ENCODE results near the gene FOXR1. TPM values are rescaled to one million over a fixed set of nuclear protein-coding genes. Genes with fewer than 3 reads are reported as not detected.

The FOXR1 gene
- total and polyA plus RNA-seq, 2 of the 8 experiments (the other 6 are each of a cell fraction or from before 2014, with no cell fraction given): not detected

DNA sequence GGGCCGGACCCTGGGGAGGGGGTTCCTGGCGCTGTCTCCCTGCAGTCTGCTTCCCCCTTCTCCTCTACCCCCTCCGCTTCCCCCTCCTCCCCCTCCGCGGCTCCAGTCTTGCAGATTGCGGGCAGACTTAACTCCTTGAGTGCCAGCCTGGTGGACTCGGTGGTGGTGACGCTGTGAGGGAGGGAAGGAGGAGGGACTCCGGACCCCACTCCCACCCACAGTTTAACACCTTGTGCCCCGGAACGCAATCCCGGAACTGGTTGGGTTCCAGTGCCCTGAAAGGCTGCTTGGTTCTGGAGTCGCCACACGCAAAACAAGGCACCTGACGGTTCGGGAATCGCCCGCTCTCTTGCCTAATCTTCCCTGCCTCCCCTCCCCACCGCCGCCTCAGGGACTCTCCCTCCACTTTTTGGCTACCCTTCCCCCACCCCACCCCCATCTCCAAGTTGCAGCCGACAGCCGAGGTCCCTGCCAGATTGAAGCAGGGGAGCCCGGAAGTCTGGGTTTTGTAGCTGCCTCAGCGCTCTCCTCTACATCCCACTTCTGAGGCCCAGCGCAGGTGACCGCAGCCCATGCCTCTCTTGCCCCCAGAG, 42.0 kb upstream of the FOXR1 start:
- Histone ChIP-seq H4K5ac (ENCODE audit: insufficient read length, low read depth, low read length) (peak overlapping the region; percentile 78), H2BK15ac (ENCODE audit: low read length) (peak overlapping the region; percentile 95; the same call in 1 of the 2 replicates), H3K56ac (replicated peaks; ENCODE audit: insufficient read length, low read depth, low read length) (peak overlapping the region; percentile 93), H3K79me1 (ENCODE audit: low read depth, low read length) (peaks cover 6% of the 10 kb centered on the region), H3K4me3 (ENCODE audit: extremely low read depth in 1 of 4, insufficient read depth in 2 of 4, low read depth in 3 of 4, low read length in 4 of 4) (peak overlapping the region; percentile 68 to 95 (median 80)), H3K4me1 (replicated peaks in 1 of 4; ENCODE audit: control insufficient read depth in 3 of 4, insufficient read depth in 4 of 4, low read length in 3 of 4) (peaks cover 0 to 19% (median 10%) of the 10 kb centered on the region in 4 experiments; a peak in 6 of 7 replicates), H3K9ac (replicated peaks in 1 of 4; ENCODE audit: extremely low read depth in 1 of 4, low read depth in 3 of 4, low read length in 3 of 4) (peak overlapping the region in 2 of 4 experiments; percentile 35 to 50; a peak in 2 of 7 replicates), H3K27me3 (replicated peaks in 1 of 4; ENCODE audit: control insufficient read depth in 3 of 4, extremely low read depth in 1 of 4, insufficient read depth in 3 of 4, low read length in 3 of 4) (peaks cover 0 to 6% (median 0%) of the 10 kb centered on the region in 4 experiments; a peak in 3 of 7 replicates), H2BK5ac (ENCODE audit: low read depth, low read length) (peak overlapping the region; percentile 95), H3K23ac (ENCODE audit: insufficient read length) (no peak overlapping the region), H3K4ac (replicated peaks; ENCODE audit: insufficient read length, low read depth, low read length) (peak overlapping the region; percentile 98), H3K14ac (ENCODE audit: insufficient read length) (no peak overlapping the region), H2AFZ (ENCODE audit: low read length) (no peak overlapping the region), H3K79me2 (ENCODE audit: control insufficient read depth in 1 of 2, insufficient read depth in 2 of 2, low read length in 2 of 2) (peaks cover 6 to 8% of the 10 kb centered on the region in 2 experiments), H4K91ac (replicated peaks; ENCODE audit: insufficient read length, low read length) (peak overlapping the region; percentile 98), H3K9me3 (ENCODE audit: insufficient read depth in 2 of 2, low read depth in 1 of 2, low read length in 1 of 2) (no peaks in the 10 kb centered on the region), H4K20me1 (replicated peaks in 1 of 2; ENCODE audit: control insufficient read depth in 1 of 2, insufficient read depth in 2 of 2, low read length in 2 of 2) (peaks cover under 1 to 6% of the 10 kb centered on the region in 2 experiments), H3K4me2 (ENCODE audit: insufficient read depth in 1 of 2, low read depth in 2 of 2, low read length in 2 of 2) (peak overlapping the region; percentile 57 to 95), H3K18ac (ENCODE audit: extremely low read depth, low read length) (peak overlapping the region; percentile 99), H3K23me2 (ENCODE audit: low read depth, low read length) (peaks cover 11% of the 10 kb centered on the region), H3K27ac (ENCODE audit: low read depth, low read length) (peak overlapping the region; percentile 68), H4K8ac (ENCODE audit: extremely low read depth, insufficient read depth, low read length) (no peak overlapping the region; the same call in 1 of the 2 replicates), H3K36me3 (ENCODE audit: control insufficient read depth in 2 of 4, insufficient read depth in 4 of 4, low read length in 3 of 4) (no peaks in the 10 kb centered on the region), H2BK20ac (ENCODE audit: low read length) (no peak overlapping the region), H2AK5ac (ENCODE audit: low read depth, low read length) (no peak overlapping the region), H2BK12ac (ENCODE audit: low read depth, low read length) (peak overlapping the region; percentile 80; the same call in 1 of the 2 replicates), H2BK120ac (replicated peaks; ENCODE audit: low read depth, low read length) (peak overlapping the region; percentile 81)
- TF ChIP-seq SP1 (IDR thresholded peaks at IDR 0.05; ENCODE audit: low read depth, low read length): peak; percentile 51; the same call in 1 of the 2 replicates
- peak; percentile 68; the same call in 1 of the 2 replicates for TF ChIP-seq CREB1 (IDR thresholded peaks at IDR 0.05)
- TF ChIP-seq SIX5 (IDR thresholded peaks at IDR 0.05; ENCODE audit: low read depth, low read length): no peak
- no peak for TF ChIP-seq TEAD4 (IDR thresholded peaks at IDR 0.05; ENCODE audit: low read depth, low read length)
- TF ChIP-seq PHF8 (conservative IDR thresholded peaks at IDR 0.05; ENCODE audit: low read depth, low read length): 0 out of 2 replicates have a peak, but pooled peaks have one; percentile 41
- TF ChIP-seq TBP (IDR thresholded peaks at IDR 0.05; ENCODE audit: low read depth, low read length): peak; percentile 21; the same call in 1 of the 2 replicates
- TF ChIP-seq SIN3A (conservative IDR thresholded peaks at IDR 0.05 in 1 of 2, IDR thresholded peaks at IDR 0.05 in 1 of 2; ENCODE audit: low read depth in 1 of 2, low read length in 2 of 2): peak in 1 of 2 experiments; percentile 56; a peak in 1 of 4 replicates
- DNase-seq (ENCODE audit: low read depth in 1 of 2, low spot score in 2 of 2) (peak in 1 of 2 experiments; percentile 83), FAIRE-seq (no peak)
- ChIA-PET POLR2A (ENCODE audit: partially characterized antibody) (interaction anchor here (1.1 to 3.4 kb wide), 13 partner anchors 10 to 269 kb away, joined by 3 to 12 read pairs (median 5); partner anchors contain the start of genes CENATAC, DDX6 and UPK2), CTCF (ENCODE audit: partially characterized antibody) (interaction anchor here (0.6 to 7.3 kb wide), 21 partner anchors 10 to 370 kb away, joined by 3 to 100 read pairs (median 4); partner anchors contain the start of genes DDX6 and UPK2)
- 0% methylated on average over 6 of the region's 26 CpGs; no CpG with 5 or more reads in 1 of the 2 experiments for WGBS, 2 experiments (ENCODE audit: extremely low coverage in 1 of 2, insufficient coverage in 1 of 2, insufficient read length in 1 of 2, insufficient replicate concordance in 2 of 2, low coverage in 1 of 2, low lambda C conversion rate in 2 of 2, missing lambda C conversion rate in 1 of 2)

Measured in H1 (cell line).